Cerebellar nuclear complex (tissue), 1 donor: ENCODE data around the gene ACACA.

ENCODE experiments used
- DNase-seq, 2 experiments: peaks; one replicate each; lab custom pipeline; 2025; lab: John Stamatoyannopoulos, UW

ACACA gene

DNA sequence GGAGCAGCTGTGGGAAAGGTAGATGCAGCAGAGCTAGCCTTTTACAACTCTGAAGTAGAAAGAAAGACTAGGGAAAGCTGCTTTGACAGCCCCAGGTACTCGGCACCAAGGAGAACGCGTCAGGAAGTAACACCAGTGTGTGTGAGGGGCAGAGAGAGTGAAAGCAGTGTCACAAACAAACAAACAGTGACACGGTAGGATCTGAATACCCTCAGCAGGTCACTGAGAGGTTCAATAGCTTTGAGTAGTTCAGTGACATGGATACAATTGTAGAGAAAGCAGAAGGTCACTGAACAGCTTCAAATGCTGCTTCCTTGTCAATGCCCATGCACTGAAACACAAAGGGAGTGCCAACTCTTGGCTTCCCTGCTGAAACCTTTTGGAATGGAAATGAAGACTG is 181.2 kb downstream of the ACACA start:
- DNase-seq, result no peak

DNA sequence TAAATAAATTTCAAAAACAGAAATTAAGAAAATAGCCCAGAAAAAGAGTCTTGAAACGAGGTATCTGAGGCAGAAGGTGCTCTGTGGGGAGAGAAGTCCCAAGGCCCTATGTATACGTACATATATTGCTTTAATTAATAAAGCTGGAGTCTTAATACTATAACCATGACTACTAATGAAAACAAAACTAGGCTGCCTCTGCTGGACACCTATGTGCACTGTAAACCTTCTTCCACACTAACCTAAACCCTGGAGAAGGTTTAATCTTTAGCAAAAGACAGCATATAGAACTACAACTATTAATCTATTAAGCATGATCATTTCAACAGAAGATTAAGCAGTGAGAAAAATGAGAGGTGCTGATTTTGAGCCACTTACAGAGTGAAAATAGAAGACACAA is 184.8 kb downstream of the ACACA start:
- DNase-seq, result no peak

DNA sequence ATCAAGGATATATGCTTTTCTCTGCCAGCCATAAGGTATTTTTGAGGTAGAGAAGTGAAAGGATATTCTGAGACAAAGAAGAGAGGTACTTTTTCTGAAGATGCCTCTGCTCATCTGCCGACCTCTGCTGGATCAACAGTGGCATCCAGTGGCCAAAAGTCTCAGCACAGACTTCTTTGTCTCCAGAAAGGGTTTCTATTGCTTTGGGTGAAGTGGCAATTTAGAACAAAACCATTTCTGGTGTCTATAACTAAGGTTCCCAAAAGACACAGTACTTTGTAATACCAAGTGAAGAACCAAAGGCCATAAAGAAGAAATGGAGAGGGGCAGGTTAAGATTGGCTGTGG is 186.1 kb downstream of the ACACA start:
- DNase-seq, result no peak

DNA sequence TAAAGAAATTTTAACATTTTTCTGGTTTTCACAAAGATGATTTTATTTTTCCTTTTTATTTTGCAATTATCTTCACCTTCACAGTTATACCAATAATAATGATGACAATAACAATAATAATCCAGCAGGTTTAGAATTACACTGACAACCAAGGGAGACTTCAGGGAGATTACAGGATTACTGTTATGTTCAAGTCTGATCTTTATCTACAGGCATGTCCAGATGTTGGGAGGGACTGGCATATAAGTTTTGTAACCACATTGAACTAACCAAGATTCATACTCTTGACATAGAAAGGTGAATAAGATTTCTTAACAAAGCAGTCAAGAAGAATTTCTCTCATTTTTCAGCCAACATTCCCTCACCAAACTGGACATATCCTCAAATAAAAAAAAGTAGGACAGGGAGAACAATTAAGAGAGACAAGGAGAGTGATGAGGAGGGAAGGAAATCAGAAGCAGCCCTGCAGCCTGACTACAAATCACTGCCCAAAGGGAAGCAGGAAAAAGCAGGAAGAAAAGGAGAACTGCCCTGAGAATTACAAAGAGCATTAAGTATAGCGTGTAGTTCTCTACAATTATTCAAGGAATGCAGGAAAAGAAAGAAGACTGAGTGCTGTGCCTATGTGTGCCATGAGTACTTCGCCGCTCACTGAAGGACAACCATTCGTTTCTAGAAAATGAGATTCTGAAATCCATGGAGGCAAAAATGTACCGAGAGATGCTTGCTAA is 186.6 kb downstream of the ACACA start:
- no peak for DNase-seq

DNA sequence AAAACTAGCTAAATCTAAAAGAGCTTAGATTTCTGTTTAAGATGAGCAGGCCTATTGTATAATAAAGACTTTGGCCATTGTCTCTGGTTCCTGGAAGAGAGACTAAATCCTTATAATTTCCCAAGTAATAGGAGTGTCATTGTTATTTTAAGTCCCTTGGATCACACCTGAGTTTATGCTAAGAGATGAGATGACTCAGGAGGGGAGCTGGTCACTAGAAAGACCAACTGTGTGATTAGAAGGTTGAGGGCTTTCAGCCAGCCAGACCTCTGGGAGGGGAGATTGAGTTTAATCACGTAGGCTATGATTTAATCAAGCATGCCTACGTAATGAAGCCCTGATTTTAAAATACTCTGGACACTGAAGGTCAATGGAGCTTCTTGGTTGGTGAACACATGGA is 187.8 kb downstream of the ACACA start:
- no peak for DNase-seq

DNA sequence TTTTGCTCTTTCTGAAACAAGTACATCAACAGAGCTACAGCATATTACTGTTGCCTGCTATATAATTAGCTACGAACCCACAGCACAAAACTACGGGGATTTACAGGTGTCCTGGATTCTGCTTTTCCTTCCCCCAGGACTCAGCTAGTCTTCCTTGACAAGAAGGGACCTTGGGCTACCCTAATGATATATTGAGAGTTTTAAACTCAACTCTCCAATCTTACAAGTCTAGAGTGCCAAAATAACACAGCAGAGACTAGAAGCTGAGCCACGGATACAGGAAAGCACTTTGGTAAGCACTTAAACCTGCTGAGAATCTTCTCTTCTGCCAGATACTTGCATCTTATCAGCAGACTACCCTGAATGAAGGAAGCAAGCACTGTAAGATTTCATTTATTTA is 192.2 kb downstream of the ACACA start:
- no peak for DNase-seq

DNA sequence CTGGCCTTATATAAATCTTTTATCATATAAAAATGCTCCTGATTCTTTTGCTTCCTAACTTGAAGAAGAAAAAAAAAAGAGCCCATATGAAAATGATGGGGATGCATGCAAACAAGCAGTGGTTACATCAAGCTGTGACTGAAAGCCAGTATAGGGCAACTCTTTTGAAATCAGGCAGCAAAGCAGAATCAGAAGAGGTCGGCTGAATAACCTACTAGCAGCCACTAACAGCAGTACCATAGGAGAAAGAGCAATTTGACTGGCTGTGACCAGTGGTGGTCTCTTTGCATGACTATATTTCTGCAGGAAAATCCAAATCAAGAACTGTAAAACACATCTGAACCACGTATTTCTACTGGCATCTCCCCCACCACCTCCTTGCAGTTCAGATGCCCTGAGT is 192.7 kb downstream of the ACACA start:
- DNase-seq, result no peak

DNA sequence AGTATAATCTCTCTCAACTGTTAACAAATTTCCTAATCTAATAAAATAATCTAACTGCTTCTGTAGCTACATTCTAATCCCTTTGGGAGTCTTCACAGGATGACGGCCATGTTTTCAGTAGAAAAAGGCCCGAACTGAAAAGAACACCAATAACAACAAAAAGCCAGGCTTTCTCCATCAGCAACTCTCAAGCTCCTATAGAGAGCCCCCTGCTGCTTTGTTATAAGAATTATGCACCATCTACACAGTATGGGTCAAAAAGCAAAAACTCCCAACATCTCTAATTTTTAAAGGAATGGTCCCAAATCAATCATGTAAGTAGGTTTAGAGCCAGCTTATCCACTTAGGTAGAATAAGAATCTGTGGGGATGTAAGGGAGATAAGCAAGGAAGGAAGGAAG is 194.5 kb downstream of the ACACA start:
- DNase-seq, result no peak

DNA sequence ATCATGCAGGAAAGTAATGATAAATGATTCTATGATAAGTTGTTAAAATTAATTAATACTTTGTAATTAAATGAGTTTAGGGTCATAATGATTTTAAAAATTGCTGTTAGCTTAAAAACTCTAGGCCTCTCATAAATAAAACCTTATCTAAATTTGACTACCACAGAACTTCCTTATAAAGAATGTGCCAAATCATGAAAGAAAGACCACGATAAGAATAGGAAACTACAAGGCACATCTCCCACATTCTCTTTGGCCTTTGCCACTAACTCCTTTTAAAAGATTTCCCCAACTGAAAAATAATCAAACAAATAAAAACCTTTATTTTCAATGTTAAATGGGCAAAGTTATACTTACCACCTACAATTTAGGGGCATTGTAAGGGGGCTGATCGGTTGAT is 195.5 kb downstream of the ACACA start:
- no peak for DNase-seq

DNA sequence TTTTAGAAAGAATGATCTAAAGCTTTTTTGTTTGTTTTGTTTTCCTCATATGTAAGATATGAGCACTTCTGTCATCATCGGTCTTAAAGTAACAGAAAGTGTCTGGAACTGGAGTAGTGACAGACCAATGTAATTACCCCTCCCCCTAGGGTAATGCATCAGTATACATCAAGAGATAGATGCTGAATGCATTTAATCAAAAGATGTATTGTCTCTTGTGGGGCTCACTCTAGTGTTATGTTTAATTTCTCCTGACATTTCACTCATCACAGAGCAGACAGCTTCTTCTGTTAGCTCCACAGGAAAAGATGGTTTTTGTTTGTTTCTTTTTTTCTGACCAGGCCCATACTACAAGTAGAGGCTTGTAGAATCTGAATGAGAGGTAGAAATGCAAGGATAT is 199.5 kb downstream of the ACACA start:
- no peak for DNase-seq

DNA sequence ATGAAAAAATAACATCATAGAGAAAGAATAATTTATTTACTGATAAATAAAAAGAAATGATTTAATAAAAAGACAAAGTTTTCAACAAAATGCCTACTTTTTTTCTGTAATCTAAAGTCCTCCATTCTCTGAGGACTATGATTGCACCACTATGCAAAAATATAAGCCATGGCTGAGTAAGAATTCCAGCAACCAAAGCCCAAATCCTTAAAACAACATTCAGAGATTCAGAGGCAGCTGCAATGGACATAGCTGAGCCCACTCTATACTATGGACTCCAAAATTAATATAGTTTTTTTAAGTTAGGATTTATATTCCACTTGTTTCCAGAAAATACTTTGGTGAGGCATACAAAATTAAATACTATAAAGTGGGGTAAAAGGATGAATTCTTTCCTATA is 200.3 kb downstream of the ACACA start:
- no peak for DNase-seq

DNA sequence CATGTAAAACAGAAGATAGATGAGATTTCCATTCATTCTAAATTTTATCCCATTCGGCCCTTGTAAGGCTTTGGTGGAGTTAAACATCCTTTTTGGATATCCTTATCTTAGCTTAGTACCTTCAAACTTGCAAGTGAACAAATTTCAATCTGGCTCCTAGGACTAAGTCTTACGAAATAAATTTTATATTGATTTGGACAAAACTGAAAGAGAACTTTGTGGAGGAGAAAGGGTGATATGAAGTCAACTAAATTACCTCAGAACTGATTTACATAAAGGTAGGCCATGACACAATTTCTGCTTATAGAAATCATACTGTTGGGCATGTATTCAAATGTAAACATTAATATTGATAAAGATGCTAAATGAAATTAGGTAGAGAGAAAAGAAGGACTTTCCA is 206.1 kb downstream of the ACACA start:
- no peak for DNase-seq

DNA sequence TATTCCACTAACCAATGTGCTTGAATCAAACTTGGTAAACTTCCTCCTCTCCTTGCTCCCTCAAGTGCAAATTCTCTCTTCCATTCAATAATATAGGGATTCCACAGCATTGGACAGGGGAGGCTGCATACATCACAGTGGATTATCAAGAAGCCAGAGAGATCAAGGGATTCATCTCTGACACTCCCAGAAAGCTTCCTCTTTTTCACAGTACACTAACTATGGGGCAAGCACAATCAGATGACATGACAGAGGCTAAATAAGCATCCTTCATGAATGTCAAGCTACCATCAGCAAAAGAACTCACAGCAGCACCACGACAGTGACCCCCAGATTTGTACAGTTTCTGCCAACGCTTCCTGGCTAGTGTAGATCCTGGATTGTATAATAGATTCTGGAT is 209.3 kb downstream of the ACACA start:
- no peak for DNase-seq

DNA sequence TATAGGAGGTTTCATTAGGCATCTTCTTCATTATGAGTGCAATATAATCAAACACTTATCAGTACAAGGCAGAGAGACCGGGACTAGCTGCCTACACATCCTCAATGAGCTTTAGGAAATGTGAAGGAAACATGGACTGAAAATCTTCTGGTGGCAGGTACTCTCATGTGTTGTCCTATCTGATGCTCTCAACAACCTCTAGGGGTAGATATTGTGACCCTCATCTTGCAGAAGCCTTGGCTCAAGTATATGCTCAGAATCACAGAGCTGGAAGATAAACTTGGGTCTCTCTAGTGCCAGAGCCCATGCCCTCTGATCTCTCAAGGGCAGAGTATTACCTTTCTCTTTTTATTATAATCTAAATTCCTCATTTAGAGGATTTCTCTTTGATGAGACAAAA is 212.4 kb downstream of the ACACA start:
- DNase-seq, result no peak

DNA sequence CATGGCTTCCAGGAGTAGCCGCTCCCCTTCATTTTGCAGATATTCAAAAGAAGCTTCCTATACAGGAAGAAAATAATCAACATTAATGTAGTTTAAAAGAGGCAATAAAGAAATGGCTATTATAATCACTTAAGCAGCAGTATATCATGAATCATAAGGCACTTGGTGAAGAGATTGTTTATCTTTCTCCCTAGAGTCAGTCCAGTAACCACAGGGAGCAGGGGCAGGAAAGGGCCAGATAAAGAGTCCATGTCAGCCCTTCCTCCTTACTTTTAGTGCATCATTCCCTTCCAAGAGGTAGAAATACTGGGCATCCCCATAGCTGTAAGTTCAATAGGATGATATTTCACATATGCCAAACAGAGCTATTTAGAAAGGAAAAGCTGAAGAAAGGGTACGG is 215.4 kb downstream of the ACACA start:
- DNase-seq, result no peak

DNA sequence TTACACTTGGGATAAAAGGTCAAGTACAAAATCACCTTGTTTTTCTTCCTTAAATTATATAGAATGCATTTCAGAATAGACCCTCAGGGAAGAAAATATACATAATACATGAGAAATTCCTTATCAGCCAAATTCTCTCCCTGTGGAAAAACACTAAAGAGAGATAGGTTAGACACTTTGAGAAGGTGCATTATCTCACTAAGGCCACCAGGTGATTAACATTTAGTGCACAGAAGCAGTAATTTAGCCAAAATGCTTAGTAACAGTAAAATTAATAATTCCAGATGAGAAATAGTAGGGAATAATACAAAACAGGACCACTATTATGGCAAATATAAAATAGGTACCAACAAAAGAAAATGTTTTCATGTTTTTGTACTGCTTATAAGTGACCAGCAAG is 216.1 kb downstream of the ACACA start:
- DNase-seq, result no peak

DNA sequence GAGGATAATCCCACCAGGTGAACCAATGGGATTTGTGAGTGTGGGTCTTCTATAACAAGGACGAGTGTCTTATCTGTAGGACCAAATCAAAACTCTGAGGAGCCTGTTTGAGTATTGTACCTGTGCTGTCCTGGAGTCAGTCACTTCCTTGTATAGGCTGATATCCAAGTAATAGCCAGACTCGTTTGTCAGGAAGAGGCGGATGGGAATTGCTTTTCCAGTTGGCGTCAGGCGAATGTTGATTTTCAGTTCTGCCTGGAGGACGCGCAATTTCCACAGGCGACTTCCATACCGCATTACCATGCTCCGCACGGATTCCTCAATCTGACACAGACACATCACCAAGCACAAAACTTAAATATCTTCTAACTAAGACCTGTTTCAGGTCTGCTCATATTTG is 218.5 kb downstream of the ACACA start:
- no peak for DNase-seq

DNA sequence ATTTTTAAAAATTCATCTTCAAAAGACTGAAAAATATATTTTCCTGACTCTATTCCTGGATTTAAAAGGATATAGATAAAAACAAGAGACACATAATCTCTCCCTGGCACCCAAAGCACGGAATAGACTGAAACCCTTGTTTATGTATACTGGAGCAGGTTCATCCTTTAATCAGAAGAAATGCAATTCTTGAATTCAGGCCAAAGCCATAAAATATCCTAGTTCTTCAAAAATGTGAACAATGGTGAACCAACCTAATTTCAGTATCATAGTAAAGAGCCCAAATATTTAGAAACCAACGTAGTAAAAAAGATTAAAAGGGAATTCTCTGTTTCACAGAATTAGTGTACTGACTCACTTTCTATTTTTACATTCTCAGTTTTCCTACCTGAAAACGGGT is 219.4 kb downstream of the ACACA start:
- DNase-seq, result no peak

DNA sequence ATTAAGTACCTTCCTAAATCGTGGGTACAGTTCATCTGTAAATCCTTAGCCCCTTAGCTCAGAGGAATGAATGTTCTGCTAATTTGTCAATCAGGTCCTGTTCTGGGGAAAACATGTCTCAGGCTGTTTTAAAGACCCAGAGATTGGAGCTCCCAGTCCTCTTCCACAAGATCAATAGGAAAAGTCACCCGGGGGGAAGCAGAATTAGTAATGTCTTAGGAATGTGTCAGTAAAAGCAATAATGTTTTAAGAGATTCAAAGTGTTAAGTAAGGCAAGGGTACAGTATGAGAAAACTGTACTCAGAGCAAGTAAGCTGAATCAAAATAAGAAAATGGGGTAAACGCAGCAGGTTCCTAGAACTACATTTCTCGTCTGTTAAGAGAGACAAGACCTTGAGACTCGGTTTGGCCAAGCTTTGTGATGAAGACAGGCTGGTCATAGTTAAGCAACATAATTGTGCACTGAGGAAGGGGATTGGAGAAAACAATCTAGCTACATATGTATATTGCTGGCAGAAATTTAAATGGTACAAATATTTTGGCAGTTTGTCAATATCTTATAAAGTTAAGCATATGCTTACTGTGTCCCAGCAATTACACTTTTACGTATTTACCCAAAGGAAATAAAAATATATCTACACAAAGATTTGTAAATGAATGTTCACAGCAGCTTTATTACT is 223.7 kb downstream of the ACACA start:
- DNase-seq, result no peak

DNA sequence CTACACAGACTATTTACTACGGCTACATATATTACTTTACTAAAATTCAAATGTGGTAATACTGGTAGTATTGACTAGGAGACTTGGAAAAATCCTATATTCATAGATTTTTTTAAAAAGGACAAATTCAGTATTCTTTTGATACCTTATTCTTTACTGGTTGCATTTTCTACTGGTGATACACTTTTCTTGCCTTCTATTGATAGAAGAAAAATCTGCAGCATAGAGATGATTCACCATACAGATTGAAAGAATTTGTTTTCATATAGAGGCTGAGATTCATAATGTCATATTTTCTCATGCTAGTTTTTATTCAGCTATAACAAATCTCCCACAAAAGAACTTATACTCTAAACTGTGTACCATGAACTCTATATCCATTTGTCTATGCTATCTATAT is 226.3 kb downstream of the ACACA start:
- no peak for DNase-seq

DNA sequence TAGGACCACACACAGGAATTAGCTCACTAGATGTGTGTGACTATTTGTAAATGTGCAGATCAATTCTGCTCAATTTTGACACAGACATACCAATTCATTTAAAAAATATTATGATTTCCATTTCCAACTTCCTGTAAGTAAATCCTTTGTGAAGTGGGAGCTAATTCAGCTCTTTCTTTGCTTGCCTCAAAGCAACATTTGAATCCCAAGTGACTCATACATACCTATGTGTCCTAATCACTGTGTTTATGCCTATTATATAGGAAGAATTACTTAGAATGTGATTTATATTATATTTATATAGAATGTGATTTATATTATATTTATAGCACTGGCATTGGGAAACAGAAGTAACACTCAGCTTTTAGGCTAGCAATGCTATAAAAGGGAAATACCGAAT is 226.7 kb downstream of the ACACA start:
- no peak for DNase-seq

DNA sequence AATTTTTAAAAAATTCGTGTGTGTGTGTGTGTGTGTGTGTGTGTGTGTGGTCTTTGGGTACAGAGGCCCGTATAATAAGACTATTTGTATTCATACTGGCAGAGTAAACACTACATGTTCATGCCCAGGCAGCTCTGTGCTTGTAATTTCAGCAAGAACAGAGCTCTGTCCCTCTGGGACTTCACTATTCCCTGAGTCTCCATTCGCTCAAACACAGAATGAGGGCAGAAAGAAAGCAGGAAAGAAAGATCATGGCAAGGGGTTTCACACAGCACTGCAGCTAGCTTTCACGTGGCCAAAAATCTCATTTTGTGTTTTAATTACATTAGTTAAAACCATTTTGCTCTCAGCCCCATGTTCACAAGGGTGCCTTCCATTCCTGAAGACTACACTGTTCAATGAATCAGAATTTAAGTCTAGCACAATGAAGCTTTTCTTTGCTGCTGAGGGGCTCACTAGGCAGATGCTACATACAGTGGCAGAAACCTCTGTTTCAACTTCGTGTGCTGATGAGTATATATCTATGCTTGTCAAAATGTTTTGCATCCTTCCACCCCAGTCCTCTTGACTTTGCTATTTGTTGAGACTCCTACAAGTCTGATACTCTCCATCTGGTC is 229.3 kb downstream of the ACACA start:
- no peak for DNase-seq

DNA sequence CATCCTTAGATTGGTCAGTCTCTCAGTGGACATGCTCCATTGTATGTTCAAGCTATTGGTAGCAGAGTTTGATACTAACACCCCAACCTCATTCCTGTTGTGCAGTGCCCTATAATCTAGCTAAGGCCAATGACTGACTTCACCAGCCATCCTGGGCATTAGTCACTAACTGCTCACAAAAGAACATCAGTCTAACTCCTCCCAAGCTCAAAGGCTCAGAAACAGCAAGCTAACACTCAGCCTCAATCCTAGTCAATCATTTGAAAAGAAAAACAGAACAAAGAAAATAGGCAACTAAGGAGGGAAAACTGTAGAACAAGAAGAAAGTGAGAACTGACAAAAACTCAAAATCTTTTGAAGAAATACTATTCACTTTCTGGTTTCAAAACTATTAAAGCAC is 229.9 kb downstream of the ACACA start:
- no peak for DNase-seq

DNA sequence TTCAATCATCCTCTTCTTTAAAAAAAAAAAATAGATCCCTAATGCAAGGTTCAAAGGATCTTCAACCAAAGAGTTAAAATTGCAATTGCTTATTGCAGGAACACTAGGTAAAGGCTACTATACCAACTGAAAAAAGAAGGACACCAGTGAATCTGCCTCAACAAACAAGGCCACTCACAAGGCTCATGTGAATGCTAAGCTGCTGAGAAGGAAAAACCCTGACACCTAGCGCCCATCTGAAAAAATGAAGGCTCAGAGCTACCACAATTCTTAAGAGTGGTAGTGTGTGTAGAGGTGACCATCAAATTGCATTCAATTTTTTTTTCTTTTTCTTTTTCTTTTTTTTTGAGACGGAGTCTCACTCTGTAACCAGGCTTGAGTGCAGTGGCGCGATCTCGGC is 232.4 kb downstream of the ACACA start:
- DNase-seq, result no peak
